ENCODE data around the gene DVL1. TPM values are rescaled to one million over a fixed set of nuclear protein-coding genes. Genes with fewer than 3 reads are reported as not detected.

DVL1 gene
- total RNA-seq, 2 experiments from 2014 or later: 26.8 to 29.0 TPM

GRCh38 chr1:1342584-1343115 is 6.6 kb downstream of the DVL1 start:
- Mint-ChIP-seq H3K27me3 (no peaks in the 10 kb centered on the region), H3K9me3 (peaks cover 1% of the 10 kb centered on the region), H3K4me1 (peaks cover 5% of the 10 kb centered on the region), H3K4me3 (no peak overlapping the region), H3K27ac (no peak overlapping the region), H3K36me3 (peaks cover 11% of the 10 kb centered on the region)
- no peak for DNase-seq

GRCh38 chr1:1342061-1342562 is 7.1 kb downstream of the DVL1 start:
- no peak for DNase-seq
- peaks cover 2% of the 10 kb centered on the region for H3K4me1 Mint-ChIP-seq
- H3K27ac Mint-ChIP-seq: no peak overlapping the region
- no peaks in the 10 kb centered on the region for H3K27me3 Mint-ChIP-seq
- H3K9me3 Mint-ChIP-seq: peaks cover 1% of the 10 kb centered on the region
- peaks cover 11% of the 10 kb centered on the region for H3K36me3 Mint-ChIP-seq
- no peak overlapping the region for H3K4me3 Mint-ChIP-seq

GRCh38 chr1:1341549-1342021 is 7.6 kb downstream of the DVL1 start:
- peaks cover 11% of the 10 kb centered on the region for H3K36me3 Mint-ChIP-seq
- H3K9me3 Mint-ChIP-seq: peaks cover 1% of the 10 kb centered on the region
- no peaks in the 10 kb centered on the region for H3K4me1 Mint-ChIP-seq
- H3K27ac Mint-ChIP-seq: no peak overlapping the region
- no peak for DNase-seq
- no peak overlapping the region for H3K4me3 Mint-ChIP-seq
- no peaks in the 10 kb centered on the region for H3K27me3 Mint-ChIP-seq

GRCh38 chr1:1340791-1341548 is 8.2 kb downstream of the DVL1 start:
- Mint-ChIP-seq H3K4me1 (no peaks in the 10 kb centered on the region), H3K9me3 (peaks cover 1% of the 10 kb centered on the region), H3K27me3 (no peaks in the 10 kb centered on the region), H3K36me3 (peaks cover 11% of the 10 kb centered on the region), H3K27ac (no peak overlapping the region), H3K4me3 (no peak overlapping the region)
- no peak for DNase-seq

GRCh38 chr1:1340185-1340584 is 9.0 kb downstream of the DVL1 start:
- no peaks in the 10 kb centered on the region for H3K27me3 Mint-ChIP-seq
- DNase-seq: no peak
- no peak overlapping the region for H3K4me3 Mint-ChIP-seq
- peaks cover 1% of the 10 kb centered on the region for H3K9me3 Mint-ChIP-seq
- H3K4me1 Mint-ChIP-seq: no peaks in the 10 kb centered on the region
- no peak overlapping the region for H3K27ac Mint-ChIP-seq
- H3K36me3 Mint-ChIP-seq: peaks cover 11% of the 10 kb centered on the region

GRCh38 chr1:1338278-1338677 is 10.9 kb downstream of the DVL1 start:
- no peaks in the 10 kb centered on the region for H3K4me1 Mint-ChIP-seq

GRCh38 chr1:1337793-1338147 is 11.4 kb downstream of the DVL1 start:
- H3K4me3 Mint-ChIP-seq: no peak overlapping the region
- H3K27me3 Mint-ChIP-seq: no peaks in the 10 kb centered on the region
- DNase-seq: peak; percentile 48
- no peaks in the 10 kb centered on the region for H3K4me1 Mint-ChIP-seq
- H3K9me3 Mint-ChIP-seq: peaks cover 1% of the 10 kb centered on the region
- peaks cover 11% of the 10 kb centered on the region for H3K36me3 Mint-ChIP-seq
- no peak overlapping the region for H3K27ac Mint-ChIP-seq

More at GRCh38 chr1:1338278-1338677, 10.9 kb downstream of the DVL1 start:
- Mint-ChIP-seq H3K27me3 (no peaks in the 10 kb centered on the region), H3K36me3 (peaks cover 11% of the 10 kb centered on the region), H3K27ac (no peak overlapping the region), H3K9me3 (peaks cover 1% of the 10 kb centered on the region), H3K4me3 (no peak overlapping the region)
- DNase-seq: no peak

- H3K4me3 Mint-ChIP-seq: no peak overlapping the region
- no peaks in the 10 kb centered on the region for H3K27me3 Mint-ChIP-seq
- H3K36me3 Mint-ChIP-seq: peaks cover 11% of the 10 kb centered on the region
- H3K27ac Mint-ChIP-seq: no peak overlapping the region
- peaks cover 1% of the 10 kb centered on the region for H3K9me3 Mint-ChIP-seq
- no peaks in the 10 kb centered on the region for H3K4me1 Mint-ChIP-seq
- DNase-seq: no peak
Measured at GRCh38 chr1:1336931-1337792, 12.1 kb downstream of the DVL1 start.

- DNase-seq: no peak
- Mint-ChIP-seq H3K4me3 (no peak overlapping the region), H3K4me1 (no peaks in the 10 kb centered on the region), H3K9me3 (peaks cover 1% of the 10 kb centered on the region), H3K36me3 (peaks cover 11% of the 10 kb centered on the region), H3K27ac (no peak overlapping the region), H3K27me3 (no peaks in the 10 kb centered on the region)
Measured at GRCh38 chr1:1336446-1336845, 12.8 kb downstream of the DVL1 start.

- Mint-ChIP-seq H3K4me1 (no peaks in the 10 kb centered on the region), H3K4me3 (no peak overlapping the region), H3K9me3 (no peaks in the 10 kb centered on the region), H3K27me3 (no peaks in the 10 kb centered on the region), H3K36me3 (peaks cover 5% of the 10 kb centered on the region), H3K27ac (no peak overlapping the region)
- no peak for DNase-seq
Measured at GRCh38 chr1:1335792-1336248, 13.4 kb downstream of the DVL1 start.

- Mint-ChIP-seq H3K4me3 (no peak overlapping the region), H3K4me1 (no peaks in the 10 kb centered on the region), H3K36me3 (peaks cover under 1% of the 10 kb centered on the region), H3K27me3 (no peaks in the 10 kb centered on the region), H3K9me3 (no peaks in the 10 kb centered on the region), H3K27ac (no peak overlapping the region)
- DNase-seq: no peak
Measured at GRCh38 chr1:1335283-1335682, 13.9 kb downstream of the DVL1 start.

GRCh38 chr1:1334835-1335234 is 14.4 kb downstream of the DVL1 start:
- no peaks in the 10 kb centered on the region for H3K36me3 Mint-ChIP-seq
- H3K9me3 Mint-ChIP-seq: no peaks in the 10 kb centered on the region
- H3K27me3 Mint-ChIP-seq: no peaks in the 10 kb centered on the region
- H3K4me3 Mint-ChIP-seq: no peak overlapping the region
- no peak overlapping the region for H3K27ac Mint-ChIP-seq
- no peaks in the 10 kb centered on the region for H3K4me1 Mint-ChIP-seq
- no peak for DNase-seq

- H3K4me3 Mint-ChIP-seq: no peak overlapping the region
- no peak for DNase-seq
- no peaks in the 10 kb centered on the region for H3K27me3 Mint-ChIP-seq
- no peaks in the 10 kb centered on the region for H3K4me1 Mint-ChIP-seq
- no peaks in the 10 kb centered on the region for H3K9me3 Mint-ChIP-seq
- no peak overlapping the region for H3K27ac Mint-ChIP-seq
- no peaks in the 10 kb centered on the region for H3K36me3 Mint-ChIP-seq
Measured at GRCh38 chr1:1333551-1334241, 15.5 kb downstream of the DVL1 start.

GRCh38 chr1:1332774-1333480 is 16.3 kb downstream of the DVL1 start:
- no peaks in the 10 kb centered on the region for H3K27me3 Mint-ChIP-seq
- no peaks in the 10 kb centered on the region for H3K36me3 Mint-ChIP-seq
- no peaks in the 10 kb centered on the region for H3K4me1 Mint-ChIP-seq
- no peak for DNase-seq
- no peak overlapping the region for H3K4me3 Mint-ChIP-seq
- H3K9me3 Mint-ChIP-seq: no peaks in the 10 kb centered on the region
- H3K27ac Mint-ChIP-seq: no peak overlapping the region

All from activated naive CD8-positive, alpha-beta T cell treated with anti-CD3 and anti-CD28 coated beads for 36 hours (primary cell).